ENCODE measurements around the gene HOXA5. TPM values are rescaled to one million over a fixed set of nuclear protein-coding genes. Genes with fewer than 3 reads are reported as not detected.
A peak's percentile ranks its signal among the peaks of the same experiment; 100 is the strongest.

HOXA5 gene
- total RNA-seq, 3 donors from 2014 or later = 16.1 to 26.6 (median 23.8) TPM

DNA sequence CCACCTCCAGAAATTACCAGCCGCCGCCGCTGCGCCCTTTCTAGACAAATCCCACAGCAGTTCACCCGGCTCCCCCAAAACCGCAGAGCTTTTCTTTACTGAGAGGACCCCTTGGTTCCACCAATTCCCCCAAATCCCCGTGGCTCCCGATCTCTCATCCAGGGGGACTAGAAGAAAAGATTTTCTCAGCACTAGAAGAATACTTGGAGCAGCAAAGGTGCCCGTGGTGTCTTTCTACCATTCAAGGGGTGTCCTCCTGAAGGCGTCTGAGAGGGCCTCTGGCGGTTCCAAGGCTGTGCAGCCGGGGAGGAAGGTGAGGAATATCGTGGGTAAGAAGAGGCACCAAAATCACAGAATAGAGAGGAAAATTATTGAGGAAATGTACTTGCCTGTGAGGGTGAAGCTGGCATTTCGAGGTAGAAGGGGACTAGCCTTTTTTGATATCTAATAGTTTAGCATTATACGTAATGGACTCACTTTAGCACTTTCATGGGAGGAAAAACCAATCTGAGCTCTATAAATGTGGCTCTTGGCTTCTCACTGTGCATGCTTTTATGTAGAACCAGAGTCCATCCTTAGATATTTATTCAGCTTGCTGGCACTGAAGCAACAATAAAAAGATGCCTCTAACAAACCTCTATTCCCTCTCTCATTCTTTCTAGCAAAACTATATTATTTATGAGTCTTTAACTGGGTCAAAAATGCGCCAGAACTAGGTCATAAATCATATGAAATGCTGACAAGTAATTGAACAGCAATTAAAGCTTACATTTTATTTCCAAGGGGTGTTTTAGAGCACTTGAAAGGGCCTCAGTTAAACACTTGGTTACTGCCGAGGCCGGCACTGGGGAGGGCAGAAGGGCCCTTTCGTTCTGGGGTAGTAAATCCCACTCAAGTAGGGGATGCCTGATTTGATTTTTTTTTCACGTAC lies 27.2 kb downstream of the HOXA5 start:
- ATAC-seq (no peak), DNase-seq (peak in 2 of 3 donors; percentile 30 to 42)
- H3K9me3 ChIP-seq = no peaks in the 10 kb centered on the region
- intact Hi-C loops (cut with DNase I, micrococcal nuclease) = no loop called here
- TF ChIP-seq, protein P1, sequence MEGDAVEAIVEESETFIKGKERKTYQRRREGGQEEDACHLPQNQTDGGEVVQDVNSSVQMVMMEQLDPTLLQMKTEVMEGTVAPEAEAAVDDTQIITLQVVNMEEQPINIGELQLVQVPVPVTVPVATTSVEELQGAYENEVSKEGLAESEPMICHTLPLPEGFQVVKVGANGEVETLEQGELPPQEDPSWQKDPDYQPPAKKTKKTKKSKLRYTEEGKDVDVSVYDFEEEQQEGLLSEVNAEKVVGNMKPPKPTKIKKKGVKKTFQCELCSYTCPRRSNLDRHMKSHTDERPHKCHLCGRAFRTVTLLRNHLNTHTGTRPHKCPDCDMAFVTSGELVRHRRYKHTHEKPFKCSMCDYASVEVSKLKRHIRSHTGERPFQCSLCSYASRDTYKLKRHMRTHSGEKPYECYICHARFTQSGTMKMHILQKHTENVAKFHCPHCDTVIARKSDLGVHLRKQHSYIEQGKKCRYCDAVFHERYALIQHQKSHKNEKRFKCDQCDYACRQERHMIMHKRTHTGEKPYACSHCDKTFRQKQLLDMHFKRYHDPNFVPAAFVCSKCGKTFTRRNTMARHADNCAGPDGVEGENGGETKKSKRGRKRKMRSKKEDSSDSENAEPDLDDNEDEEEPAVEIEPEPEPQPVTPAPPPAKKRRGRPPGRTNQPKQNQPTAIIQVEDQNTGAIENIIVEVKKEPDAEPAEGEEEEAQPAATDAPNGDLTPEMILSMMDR (IDR thresholded peaks at IDR 0.05) = no peak
- H3K4me3 ChIP-seq = no peak overlapping the region
- no peaks in the 10 kb centered on the region for H3K36me3 ChIP-seq (ENCODE audit: low read depth)
- H3K4me1 ChIP-seq (ENCODE audit: low read depth) = peaks cover 54% of the 10 kb centered on the region

DNA sequence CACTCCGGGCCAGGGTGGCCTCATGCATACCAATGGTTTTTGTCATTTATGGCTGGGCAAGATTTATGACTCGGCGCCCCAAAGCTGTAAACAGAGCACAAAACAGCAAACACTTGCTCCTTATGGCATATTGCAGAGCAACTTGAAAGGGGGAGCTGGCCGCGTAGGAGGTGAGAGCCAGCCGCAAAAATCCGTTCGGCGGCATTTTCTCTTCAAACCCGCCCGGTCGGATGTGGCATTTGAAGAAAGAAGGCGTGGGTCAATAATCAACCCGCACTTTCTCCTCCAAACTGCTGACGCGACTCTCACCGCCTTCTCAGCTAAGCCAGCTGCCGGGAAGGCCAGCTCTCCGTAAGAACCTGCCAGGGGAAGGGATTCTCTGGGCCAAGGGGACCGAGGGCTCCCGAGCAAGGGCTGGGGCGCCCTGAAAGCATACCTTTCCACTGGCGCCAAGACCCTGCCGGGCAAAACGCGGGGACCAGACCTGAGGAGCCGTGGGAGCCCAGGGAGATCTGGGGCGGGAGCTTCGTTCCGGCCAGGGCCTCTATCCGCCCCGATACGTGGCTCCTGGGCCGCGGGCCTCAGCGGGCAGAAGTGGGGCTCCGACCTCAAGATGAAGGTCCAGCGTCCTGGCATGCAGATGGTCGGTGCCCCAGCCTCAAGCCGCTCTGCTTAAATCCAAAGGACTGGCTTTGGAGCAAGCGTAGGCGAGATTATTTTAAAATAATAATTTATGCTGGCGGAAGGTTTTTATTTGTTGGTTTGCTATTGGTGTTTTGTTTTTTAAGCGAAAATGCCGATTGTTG lies 28.1 kb downstream of the HOXA5 start:
- ATAC-seq = peak; percentile 50
- Histone ChIP-seq H3K9me3 (no peaks in the 10 kb centered on the region), H3K4me3 (peak overlapping the region; percentile 6), H3K36me3 (ENCODE audit: low read depth) (no peaks in the 10 kb centered on the region), H3K4me1 (ENCODE audit: low read depth) (peaks cover 54% of the 10 kb centered on the region)
- TF ChIP-seq, protein P1 (IDR thresholded peaks at IDR 0.05) = no peak
- DNase-seq = peak; percentile 64 to 80 (median 64)
- intact Hi-C loops (cut with DNase I, micrococcal nuclease) = no loop called here

DNA sequence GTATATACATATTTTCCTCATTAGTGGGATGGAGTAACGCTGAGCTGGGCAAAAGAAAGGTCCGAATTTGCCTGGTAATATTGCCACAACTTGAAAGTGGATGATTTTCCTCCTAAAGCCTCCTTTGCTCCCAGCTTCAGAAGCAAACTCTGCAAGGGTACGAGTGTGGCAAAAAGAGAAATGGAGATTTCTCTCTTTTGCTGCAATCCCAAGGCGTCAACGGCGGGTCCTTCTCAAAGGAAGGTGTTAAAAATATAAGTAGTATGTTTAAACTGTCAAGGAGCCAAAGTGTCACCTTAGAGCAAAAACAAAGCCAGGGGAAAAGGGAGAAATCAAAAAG lies 28.6 kb downstream of the HOXA5 start:
- DNase-seq (no peak), ATAC-seq (no peak)
- H3K36me3 ChIP-seq (ENCODE audit: low read depth) = no peaks in the 10 kb centered on the region
- peaks cover 52% of the 10 kb centered on the region for H3K4me1 ChIP-seq (ENCODE audit: low read depth)
- TF ChIP-seq, protein P1 (IDR thresholded peaks at IDR 0.05) = no peak
- H3K4me3 ChIP-seq = no peak overlapping the region
- intact Hi-C loops (cut with DNase I, micrococcal nuclease) = no loop called here
- no peaks in the 10 kb centered on the region for H3K9me3 ChIP-seq

DNA sequence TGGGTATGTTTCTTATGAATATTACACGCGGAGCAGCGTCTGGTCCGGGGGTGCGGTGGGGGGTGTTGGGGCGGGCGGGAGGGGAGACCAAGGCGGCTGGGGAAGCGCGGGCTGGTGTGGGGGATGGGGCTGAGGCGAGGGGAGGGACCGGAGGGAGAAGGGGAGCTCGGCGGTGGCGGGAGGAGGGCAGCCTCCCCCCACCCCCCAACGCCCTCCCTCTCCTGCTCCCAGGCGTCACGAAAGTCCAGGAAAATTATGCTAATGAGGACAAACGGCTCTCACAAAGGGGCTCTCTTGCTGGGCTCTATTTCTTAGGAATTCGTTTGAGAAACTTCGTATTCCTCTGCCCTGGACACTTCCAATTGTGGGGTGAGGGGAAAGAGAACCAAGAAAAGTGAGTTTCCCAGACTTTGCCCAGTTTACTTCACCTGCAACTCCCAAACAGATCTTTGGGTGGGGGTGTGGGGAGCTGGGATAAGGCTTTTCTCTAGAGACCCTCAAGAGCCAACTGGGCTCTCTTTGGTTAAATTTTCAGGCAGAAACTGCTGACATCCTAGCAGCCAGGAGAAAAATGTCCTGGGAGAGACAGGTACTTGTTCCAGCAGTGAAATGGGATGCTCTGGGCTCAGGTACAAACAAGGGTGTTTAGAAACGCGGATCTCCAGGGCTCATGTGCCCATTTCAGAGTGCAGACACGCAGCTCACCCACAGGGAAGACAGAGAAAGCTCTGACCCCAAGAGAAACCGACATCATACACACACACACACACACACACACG lies 29.3 kb downstream of the HOXA5 start:
- no peaks in the 10 kb centered on the region for H3K36me3 ChIP-seq (ENCODE audit: low read depth)
- no peaks in the 10 kb centered on the region for H3K9me3 ChIP-seq
- peak overlapping the region; percentile 11 for H3K4me3 ChIP-seq
- peak; percentile 64 to 73 (median 71) for DNase-seq
- intact Hi-C loops (cut with DNase I, micrococcal nuclease) = no loop called here
- ATAC-seq = peak; percentile 32
- peaks cover 53% of the 10 kb centered on the region for H3K4me1 ChIP-seq (ENCODE audit: low read depth)
- TF ChIP-seq, protein P1 (IDR thresholded peaks at IDR 0.05) = no peak
